Stimulated activated CD4-positive, alpha-beta T cell treated with anti-CD3 and anti-CD28 coated beads, Interleukin-4, amount 100 ng/mL, for 4 hours (primary cell): ENCODE measurements around the gene MACIR.

Experiments
- DNase-seq, 2 experiments: peaks; one replicate each; pipeline ENCODE4 v3.0.0-alpha.2; 2020

Gene MACIR

DNA sequence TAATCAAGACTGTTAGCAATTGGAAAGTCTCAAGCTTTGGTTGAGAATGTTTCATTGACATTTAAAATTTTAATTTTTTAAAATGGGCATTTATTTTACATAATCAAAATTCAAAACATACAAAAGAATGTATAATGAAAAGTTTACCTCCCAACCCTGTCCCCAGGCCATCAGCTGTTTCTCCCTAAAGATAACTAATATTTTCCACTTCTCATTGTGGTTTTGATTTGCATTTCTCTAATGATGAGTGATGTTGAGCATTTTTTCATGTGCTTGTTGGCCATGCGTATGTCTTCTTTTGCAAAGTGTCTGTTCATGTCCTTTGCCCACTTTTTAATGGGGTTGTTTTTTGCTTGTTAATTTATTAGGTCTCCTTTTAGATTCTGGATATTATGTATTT lies 11.4 kb upstream of the MACIR start:
- no peak for DNase-seq

- no peak for DNase-seq
Observed at GRCh38 chr5:103249068-103249467, 9.5 kb upstream of the MACIR start.

DNA sequence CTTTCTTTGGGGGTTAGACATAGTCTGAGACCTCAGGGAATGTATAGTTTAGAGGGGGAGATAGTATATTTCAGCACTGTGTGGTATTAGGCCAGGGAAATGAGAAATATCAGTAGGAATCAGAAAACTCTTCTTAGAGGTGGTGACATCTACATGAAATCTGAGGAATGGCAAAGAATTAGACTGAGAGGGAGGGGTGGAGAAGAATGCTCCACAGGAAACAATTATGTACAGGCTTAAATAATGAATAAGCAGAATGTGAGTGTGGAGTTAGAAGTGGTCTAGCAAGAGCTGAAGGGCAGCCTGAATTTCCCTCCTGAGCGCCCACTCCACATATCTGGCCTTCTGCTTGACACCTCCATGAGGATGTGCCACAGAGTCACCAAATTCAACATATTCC lies 3.6 kb upstream of the MACIR start:
- no peak for DNase-seq

GRCh38 chr5:103255691-103256090 lies 2.9 kb upstream of the MACIR start:
- no peak for DNase-seq

- DNase-seq, result no peak
Observed at GRCh38 chr5:103256178-103256577, 2.4 kb upstream of the MACIR start.

DNA sequence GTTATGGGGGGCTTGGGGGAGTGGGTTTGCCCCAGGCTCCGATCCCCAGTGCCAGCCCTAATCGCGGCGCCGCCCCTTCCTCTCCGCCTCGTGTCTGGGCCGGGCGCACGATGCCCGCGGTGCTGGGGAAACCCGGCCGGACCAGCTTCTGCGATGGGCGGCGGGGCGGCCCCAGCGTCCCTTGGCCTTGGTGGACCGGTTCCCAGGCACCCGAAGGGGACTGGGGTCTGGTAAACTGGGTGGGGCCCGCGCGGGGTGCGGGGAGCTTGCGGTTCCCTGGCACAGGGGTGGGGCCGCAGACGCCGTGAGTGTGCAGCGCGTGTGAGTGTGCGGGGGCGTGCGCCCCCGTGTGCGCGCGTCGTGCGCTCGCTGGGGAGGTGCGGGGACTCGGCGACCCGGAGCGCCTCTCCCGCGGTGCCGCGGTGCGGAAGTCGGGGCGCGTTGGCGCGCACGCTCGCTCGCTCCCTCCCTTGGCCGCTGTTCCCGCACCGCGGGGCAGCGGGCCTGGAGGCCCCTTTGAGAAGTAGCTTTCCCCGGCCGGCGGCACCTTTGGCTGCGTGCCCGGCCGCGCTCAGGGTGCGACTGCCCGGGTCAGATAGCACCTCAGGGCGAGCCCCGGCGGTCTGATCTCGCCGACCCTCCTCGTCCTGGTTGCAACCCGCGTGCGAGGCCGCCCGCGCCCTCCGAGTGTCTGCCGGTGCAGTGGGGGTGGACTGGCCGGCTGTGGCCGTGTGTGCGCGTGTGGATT lies 568 bp downstream of the MACIR start:
- peak; percentile 53 to 71 for DNase-seq

DNA sequence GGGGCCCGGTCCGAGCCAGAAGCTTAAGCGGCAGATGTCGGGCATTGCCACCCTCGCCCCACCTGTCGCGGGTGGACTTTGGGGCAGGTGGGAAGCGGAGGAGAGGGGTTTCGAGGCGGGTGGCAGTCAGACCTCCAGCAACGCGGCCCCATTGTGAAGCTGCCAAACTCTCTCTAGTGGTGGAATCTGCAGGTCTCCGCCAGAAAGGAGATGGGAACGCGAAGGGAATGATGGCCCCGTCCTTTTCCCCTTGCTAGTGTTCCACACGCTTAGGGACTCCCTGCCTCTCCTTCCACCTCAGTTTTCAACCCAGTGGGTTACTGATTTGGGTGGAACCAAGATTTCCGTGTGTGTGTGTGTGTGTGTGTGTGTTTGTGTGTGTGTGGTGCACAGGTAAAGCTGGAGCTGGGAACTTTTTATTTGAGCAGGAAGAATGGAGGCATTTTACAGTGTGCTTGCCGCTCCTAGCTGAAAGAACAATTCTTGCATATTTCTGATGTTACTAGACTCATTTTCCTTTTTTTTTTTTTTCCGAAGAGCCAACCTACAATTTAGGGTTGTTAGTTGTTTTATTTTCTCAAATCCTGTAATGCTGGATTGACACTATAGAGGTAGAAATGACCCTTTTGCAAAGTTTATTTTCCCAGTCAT lies 1.3 kb downstream of the MACIR start:
- DNase-seq, result no peak

DNA sequence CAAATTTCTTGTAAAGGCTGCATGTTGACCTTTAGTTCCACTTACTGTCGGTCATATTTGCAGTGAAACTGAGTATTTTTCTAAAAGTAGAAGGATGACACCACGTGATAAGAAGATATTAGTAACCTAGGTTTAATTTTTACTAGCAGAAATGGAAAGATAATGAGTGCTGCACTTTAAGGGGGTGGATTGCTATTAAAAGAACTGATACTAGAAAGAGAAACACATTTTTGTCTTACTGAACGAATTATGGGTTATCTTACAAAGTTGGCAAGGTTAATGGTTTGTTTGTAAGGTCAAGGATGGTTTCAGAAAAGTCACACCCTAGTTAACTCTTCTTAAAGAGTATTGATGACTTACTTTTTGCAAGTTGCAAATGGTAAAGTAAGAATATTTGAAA lies 2.4 kb downstream of the MACIR start:
- no peak for DNase-seq

DNA sequence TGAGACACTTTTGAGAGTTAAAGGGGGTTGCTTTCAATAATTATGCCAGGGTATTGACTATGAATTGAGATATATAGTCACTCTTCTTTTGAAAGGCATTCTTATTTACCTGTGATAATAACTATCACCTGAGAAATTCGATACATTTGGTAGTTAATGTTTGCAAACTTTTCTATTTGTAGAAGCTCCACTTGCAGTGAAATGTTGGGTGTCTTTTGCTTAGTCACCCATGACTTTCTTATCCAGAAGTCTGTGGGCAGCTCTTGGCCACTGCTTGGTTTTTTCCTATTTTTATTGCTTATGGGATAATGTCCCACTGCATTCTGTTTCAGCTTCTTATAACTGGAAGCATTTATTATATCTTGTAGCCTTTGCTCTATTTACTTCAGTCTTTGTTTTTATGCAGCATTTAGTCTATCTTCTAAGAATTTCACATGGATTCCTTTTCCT lies 3.9 kb downstream of the MACIR start:
- DNase-seq, result no peak

DNA sequence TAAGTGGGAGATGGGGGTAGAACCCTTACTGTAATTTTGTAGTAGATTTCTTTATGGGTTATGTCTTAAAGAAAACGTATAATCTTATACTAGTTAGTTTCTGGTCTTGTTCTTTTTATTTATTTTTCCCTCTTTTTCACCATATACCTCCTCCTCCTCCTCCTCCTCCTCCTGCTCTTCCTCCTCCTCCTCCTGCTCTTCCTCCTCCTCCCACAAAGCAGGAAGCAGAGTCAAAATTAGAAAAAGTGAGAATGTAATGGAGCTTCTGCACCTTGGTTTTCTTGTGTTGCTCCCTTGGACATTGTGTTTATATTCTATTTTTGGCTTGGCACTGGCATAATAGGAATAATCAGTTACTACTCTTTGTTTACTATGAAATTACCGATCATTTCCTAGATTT lies 4.5 kb downstream of the MACIR start:
- no peak for DNase-seq

DNA sequence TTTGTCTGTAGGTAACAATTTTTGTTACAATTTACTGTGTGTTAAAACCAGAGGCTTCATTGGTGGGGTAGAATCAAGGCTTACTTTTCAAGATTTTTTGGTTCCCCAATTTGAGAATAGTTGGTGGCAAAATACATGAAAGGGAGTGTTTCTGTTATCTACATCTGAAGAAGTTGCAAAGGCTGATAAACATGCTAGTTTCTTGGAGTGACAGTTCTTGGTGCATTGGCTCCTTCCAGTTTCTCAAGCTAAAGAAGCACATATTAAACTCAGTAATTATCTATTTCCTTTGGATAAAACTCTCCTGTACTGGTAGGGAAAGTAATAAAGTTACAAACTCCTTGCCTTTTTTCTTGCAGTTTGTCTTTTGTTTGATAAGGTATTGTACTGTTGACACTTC lies 5.9 kb downstream of the MACIR start:
- DNase-seq, result no peak

- no peak for DNase-seq
Observed at GRCh38 chr5:103270581-103270980, 12.0 kb downstream of the MACIR start.

GRCh38 chr5:103271570-103272289 lies 13.2 kb downstream of the MACIR start:
- DNase-seq, result no peak

GRCh38 chr5:103272377-103272776 lies 13.8 kb downstream of the MACIR start:
- no peak for DNase-seq

DNA sequence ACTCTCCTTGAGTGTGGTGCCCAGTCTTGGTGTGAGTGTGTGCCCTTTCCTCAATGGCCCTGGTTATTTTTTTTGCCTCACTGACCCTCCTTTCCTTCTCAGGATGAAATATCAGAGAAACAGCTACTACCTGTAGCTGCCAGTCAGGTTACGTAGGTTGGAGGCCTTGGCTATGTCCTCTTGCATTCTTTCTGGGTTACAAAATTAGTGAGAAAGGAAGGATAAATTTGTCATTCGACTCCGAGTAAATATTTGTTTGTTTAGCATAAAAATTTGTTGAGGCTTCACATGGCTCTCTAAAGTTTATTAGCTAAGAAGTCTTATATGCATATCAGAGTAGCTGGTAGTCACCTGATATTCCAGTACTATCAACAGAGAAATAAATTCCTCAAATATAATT lies 15.4 kb downstream of the MACIR start:
- DNase-seq, result no peak

DNA sequence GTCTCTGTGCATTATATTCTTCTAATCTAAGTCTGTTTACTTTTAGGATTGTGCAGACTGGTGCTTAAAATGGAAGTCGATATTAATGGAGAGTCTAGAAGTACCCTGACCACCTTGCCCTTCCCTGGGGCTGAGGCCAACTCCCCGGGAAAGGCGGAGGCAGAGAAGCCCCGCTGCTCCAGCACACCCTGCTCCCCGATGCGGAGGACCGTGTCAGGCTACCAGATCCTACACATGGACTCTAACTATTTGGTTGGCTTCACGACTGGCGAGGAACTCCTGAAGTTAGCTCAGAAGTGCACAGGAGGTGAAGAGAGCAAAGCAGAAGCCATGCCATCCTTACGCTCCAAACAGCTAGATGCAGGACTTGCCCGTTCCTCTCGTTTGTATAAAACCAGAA lies 17.3 kb downstream of the MACIR start:
- DNase-seq, result no peak

DNA sequence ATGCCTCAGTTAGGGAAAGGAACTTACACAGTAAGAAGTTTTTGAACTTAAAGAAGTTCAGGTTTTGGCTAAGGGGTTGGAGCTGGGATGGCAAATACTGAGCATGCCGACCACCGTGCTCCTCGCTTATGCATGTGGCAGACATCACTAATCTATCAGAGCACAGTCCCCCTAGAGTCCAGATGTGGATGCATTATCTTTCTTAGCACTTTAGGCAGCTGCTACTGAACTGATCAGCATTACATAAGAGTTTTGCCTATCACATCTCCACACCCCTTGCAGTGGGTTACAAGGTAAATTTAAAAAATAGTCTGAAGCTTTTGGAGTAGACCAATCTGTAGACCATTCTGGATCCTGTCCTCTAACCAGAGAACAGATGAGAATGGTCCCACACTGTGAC lies 22.4 kb downstream of the MACIR start:
- DNase-seq, result no peak

DNA sequence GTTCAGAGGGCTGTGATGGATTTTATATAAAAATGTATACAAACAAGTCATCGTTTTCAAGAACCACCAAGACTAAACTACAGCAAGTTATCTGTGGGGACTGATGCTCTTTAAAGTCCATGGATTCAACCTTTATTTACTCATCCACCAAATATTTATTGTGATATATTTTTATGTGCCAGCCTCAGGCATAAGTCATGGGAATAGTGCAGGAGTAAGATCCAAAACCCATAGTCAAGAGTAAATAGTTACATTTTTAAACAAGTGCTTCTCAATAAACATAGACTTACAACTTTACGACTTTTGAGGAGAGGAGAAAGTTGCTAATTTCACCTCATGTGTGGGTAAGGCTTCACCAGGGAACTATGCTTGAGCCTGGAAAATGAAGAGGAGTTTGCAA lies 24.6 kb downstream of the MACIR start:
- no peak for DNase-seq

- DNase-seq, result no peak
Observed at GRCh38 chr5:103283869-103284268, 25.3 kb downstream of the MACIR start.

DNA sequence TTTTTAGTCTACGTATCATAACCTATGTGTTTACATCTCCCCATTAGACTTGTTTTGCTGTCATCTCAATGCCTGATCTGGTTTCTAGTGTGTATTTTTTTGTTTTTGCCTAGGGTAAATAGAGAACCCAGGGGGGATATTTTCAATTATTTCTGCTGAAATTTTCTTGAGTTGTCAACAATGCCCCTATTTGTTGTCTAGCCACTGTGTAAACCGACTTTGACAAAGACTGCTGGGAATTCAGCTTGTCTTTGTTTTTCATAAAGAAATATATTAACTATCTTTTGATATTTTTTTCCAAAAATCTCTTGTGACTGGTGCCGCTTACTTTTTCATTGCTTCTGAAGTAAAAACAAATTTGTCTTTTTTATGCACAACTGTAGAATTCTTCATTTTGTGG lies 28.1 kb downstream of the MACIR start:
- DNase-seq, result no peak

- DNase-seq, result no peak
Observed at GRCh38 chr5:103289024-103289423, 30.5 kb downstream of the MACIR start.

GRCh38 chr5:103290846-103291245 lies 32.3 kb downstream of the MACIR start:
- no peak for DNase-seq

GRCh38 chr5:103291606-103292005 lies 33.0 kb downstream of the MACIR start:
- no peak for DNase-seq

DNA sequence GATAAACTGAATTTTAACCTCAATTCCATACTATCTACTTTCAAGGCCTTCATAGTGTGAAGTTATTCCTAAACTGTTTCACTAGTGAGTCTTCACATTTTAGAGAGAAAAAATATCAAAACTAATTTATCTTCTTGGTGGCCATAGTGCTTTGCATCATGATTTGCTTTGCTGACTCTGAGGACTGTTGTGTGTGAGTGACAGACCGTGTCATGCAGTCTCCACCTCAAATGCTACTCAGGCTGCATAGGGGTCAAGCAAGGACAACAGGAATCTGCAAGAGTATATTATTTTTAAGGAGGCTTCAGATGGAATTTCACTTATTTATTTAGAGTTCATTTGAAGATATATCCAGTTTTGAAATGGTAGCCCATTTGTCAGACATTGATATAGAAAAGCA lies 34.5 kb downstream of the MACIR start:
- no peak for DNase-seq
